ENCODE results near the gene CAMK2N2. TPM values are rescaled to one million over a fixed set of nuclear protein-coding genes. Genes with fewer than 3 reads are reported as not detected.
A peak's percentile ranks its signal among the peaks of the same experiment; 100 is the strongest.

Gene CAMK2N2
- total and polyA plus RNA-seq, 9 of the 15 experiments (the other 6 are each of a cell fraction or from before 2014, with no cell fraction given), result 0.08 to 0.22 (median 0.11) TPM; not detected in 5

DNA sequence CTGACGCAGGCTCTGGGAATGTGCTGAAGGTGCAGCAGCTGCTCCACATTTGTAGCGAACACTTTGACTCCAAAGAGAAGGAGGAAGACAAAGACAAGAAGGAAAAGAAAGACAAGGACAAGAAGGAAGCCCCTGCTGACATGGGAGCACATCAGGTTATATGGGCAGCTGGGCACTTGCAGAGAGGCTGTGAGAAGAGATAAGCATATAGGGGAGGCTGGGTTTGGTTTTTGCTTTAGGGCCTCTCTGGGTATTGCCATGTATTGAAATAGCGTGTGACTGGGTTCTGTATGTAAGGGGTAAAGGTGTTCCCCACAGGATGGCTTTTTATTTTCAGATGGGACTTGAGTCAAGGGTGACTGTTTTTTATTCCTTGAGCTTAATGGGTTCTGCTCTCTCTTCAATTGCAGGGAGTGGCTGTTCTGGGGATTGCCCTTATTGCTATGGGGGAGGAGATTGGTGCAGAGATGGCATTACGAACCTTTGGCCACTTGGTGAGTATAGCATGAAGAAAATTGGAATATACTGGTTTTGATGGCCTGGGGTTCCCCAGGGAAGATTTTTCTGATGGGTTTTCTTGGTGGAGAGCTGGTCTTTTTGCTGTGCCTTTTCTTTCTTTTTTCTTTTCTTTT is 45.1 kb upstream of the CAMK2N2 start:
- no peak overlapping the region for H2AFZ ChIP-seq (ENCODE audit: low read depth, low read length)
- H3K9me3 ChIP-seq (replicated peaks; ENCODE audit: control insufficient read depth, insufficient read depth, low read depth, low read length), result no peaks in the 10 kb centered on the region
- BruUV-seq (replicated peaks), result no TSS peak
- peaks cover 81% of the 10 kb centered on the region for H3K36me3 ChIP-seq (ENCODE audit: control insufficient read depth, insufficient read depth, low read length)
- FAIRE-seq (no peak), DNase-seq (ENCODE audit: extremely low read depth in 1 of 4, low spot score in 3 of 4) (no peak), ATAC-seq (no peak)
- no peak overlapping the region for H3K27ac ChIP-seq (ENCODE audit: extremely low read depth, low read depth, low read length)
- peaks cover 6% of the 10 kb centered on the region; the same call in 2 of the 3 replicates for H3K79me2 ChIP-seq (ENCODE audit: control insufficient read depth, insufficient read depth, low read length)
- H3K4me3 ChIP-seq, result no peak overlapping the region
- in situ Hi-C loops (cut with MboI) (no loop called here), intact Hi-C loops (cut with micrococcal nuclease) (no loop called here)
- no peaks in the 10 kb centered on the region for H3K9me1 ChIP-seq (ENCODE audit: control insufficient read depth, insufficient read depth, low read length)
- H3K4me2 ChIP-seq (ENCODE audit: insufficient read depth, low read length), result no peak overlapping the region
- no peak overlapping the region for H3K9ac ChIP-seq (ENCODE audit: insufficient read depth in 1 of 2, low read depth in 2 of 2, low read length in 2 of 2)
- 100% methylated on average over 4 of the region's 4 CpGs for WGBS (ENCODE audit: insufficient coverage, low coverage, missing lambda C conversion rate)
- no peaks in the 10 kb centered on the region; a peak in 1 of 5 replicates for H3K4me1 ChIP-seq (replicated peaks in 1 of 2; ENCODE audit: control insufficient read depth in 2 of 2, insufficient read depth in 2 of 2, low read length in 2 of 2)
- H3K27me3 ChIP-seq (ENCODE audit: control insufficient read depth in 2 of 2, insufficient read depth in 2 of 2, low read length in 2 of 2), result no peaks in the 10 kb centered on the region
- TF ChIP-seq BDP1 (IDR thresholded peaks at IDR 0.05; ENCODE audit: insufficient read depth, insufficient read length) (no peak), KDM2B (CRISPR knock-in tag; IDR thresholded peaks at IDR 0.05) (no peak), FOXK2 (conservative IDR thresholded peaks at IDR 0.05 in 1 of 2, IDR thresholded peaks at IDR 0.05 in 1 of 2; ENCODE audit: low read depth in 2 of 2) (no peak), ZNF232 (CRISPR knock-in tag; IDR thresholded peaks at IDR 0.05) (no peak)
- ChIA-PET CTCF (ENCODE audit: low intra/inter-chr PET ratio) (no interaction called here), POLR2A (interaction anchor here (1.0 to 1.3 kb wide), 2 partner anchors 10 to 11 kb away, joined by 3 to 6 read pairs; no protein-coding TSS in a partner anchor)
- 0 out of 2 replicates have a peak, but pooled peaks cover 5% of the 10 kb centered on the region for H4K20me1 ChIP-seq (replicated peaks; ENCODE audit: control insufficient read depth, insufficient read depth, low read length)

- in situ Hi-C loops (cut with MboI), result no loop called here
- DNase-seq (ENCODE audit: extremely low read depth in 1 of 4, low spot score in 3 of 4), result peak in 1 of 4 experiments; percentile 21
- no peak for FAIRE-seq
- ChIA-PET POLR2A (interaction anchor here (1.3 kb wide), 1 partner anchor 11 kb away, joined by 6 read pairs; no protein-coding TSS in a partner anchor), CTCF (ENCODE audit: low intra/inter-chr PET ratio) (no interaction called here)
- peaks cover 14% of the 10 kb centered on the region for H3K79me2 ChIP-seq (ENCODE audit: control insufficient read depth, insufficient read depth, low read length)
- H3K9me3 ChIP-seq (replicated peaks; ENCODE audit: control insufficient read depth, insufficient read depth, low read depth, low read length), result no peaks in the 10 kb centered on the region
- intact Hi-C loops (cut with micrococcal nuclease), result no loop called here
- 73% methylated on average over 1 of the region's 1 CpG for WGBS (ENCODE audit: insufficient coverage, low coverage, missing lambda C conversion rate)
- peaks cover 0 to 2% of the 10 kb centered on the region in 2 experiments; a peak in 3 of 5 replicates for H3K4me1 ChIP-seq (replicated peaks in 1 of 2; ENCODE audit: control insufficient read depth in 2 of 2, insufficient read depth in 2 of 2, low read length in 2 of 2)
- no peak overlapping the region for H3K4me3 ChIP-seq
- no peak overlapping the region for H3K9ac ChIP-seq (ENCODE audit: insufficient read depth in 1 of 2, low read depth in 2 of 2, low read length in 2 of 2)
- TF ChIP-seq MEF2A (IDR thresholded peaks at IDR 0.05; ENCODE audit: control insufficient read depth, low read depth, low read length) (no peak), SIRT6 (IDR thresholded peaks at IDR 0.05; ENCODE audit: low read depth, low read length) (no peak), PTBP1 (IDR thresholded peaks at IDR 0.05; ENCODE audit: low read depth, low read length) (no peak), KLF6 (CRISPR knock-in tag; IDR thresholded peaks at IDR 0.05; ENCODE audit: borderline replicate concordance) (no peak), CBX8 (IDR thresholded peaks at IDR 0.05; ENCODE audit: borderline replicate concordance, extremely low read depth, low read depth, low read length, poor library complexity, severe bottlenecking) (no peak), EGR1 (conservative IDR thresholded peaks at IDR 0.05) (no peak)
- TF ChIP-seq, protein P1, sequence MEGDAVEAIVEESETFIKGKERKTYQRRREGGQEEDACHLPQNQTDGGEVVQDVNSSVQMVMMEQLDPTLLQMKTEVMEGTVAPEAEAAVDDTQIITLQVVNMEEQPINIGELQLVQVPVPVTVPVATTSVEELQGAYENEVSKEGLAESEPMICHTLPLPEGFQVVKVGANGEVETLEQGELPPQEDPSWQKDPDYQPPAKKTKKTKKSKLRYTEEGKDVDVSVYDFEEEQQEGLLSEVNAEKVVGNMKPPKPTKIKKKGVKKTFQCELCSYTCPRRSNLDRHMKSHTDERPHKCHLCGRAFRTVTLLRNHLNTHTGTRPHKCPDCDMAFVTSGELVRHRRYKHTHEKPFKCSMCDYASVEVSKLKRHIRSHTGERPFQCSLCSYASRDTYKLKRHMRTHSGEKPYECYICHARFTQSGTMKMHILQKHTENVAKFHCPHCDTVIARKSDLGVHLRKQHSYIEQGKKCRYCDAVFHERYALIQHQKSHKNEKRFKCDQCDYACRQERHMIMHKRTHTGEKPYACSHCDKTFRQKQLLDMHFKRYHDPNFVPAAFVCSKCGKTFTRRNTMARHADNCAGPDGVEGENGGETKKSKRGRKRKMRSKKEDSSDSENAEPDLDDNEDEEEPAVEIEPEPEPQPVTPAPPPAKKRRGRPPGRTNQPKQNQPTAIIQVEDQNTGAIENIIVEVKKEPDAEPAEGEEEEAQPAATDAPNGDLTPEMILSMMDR (IDR thresholded peaks at IDR 0.05 in 2 of 3, conservative IDR thresholded peaks at IDR 0.05 in 1 of 3; ENCODE audit: insufficient read depth in 2 of 3, low read depth in 1 of 3, low read length in 3 of 3), result peak; percentile 19 to 47 (median 39); a peak in 4 of 6 replicates
- no TSS peak for BruUV-seq (replicated peaks)
- H3K27me3 ChIP-seq (ENCODE audit: control insufficient read depth in 2 of 2, insufficient read depth in 2 of 2, low read length in 2 of 2), result no peaks in the 10 kb centered on the region
- no peak overlapping the region for H3K27ac ChIP-seq (ENCODE audit: extremely low read depth, low read depth, low read length)
- 0 out of 2 replicates have a peak, but pooled peaks cover 5% of the 10 kb centered on the region for H4K20me1 ChIP-seq (replicated peaks; ENCODE audit: control insufficient read depth, insufficient read depth, low read length)
- peak; percentile 76 for ATAC-seq
- H3K36me3 ChIP-seq (ENCODE audit: control insufficient read depth, insufficient read depth, low read length), result peaks cover 90% of the 10 kb centered on the region
- H3K4me2 ChIP-seq (ENCODE audit: insufficient read depth, low read length), result no peak overlapping the region
- no peak overlapping the region for H2AFZ ChIP-seq (ENCODE audit: low read depth, low read length)
- no peaks in the 10 kb centered on the region for H3K9me1 ChIP-seq (ENCODE audit: control insufficient read depth, insufficient read depth, low read length)
These were observed 44.2 kb upstream of the CAMK2N2 start for GRCh38 chr3:184305577-184305976.

Measured in K562 (cell line).